A549 (cell line): ENCODE data around the gene ANKRD13D.

ENCODE experiments used
- CBX2 ChIP-seq: fragments of 200-600 bp; sonication (generic); IDR thresholded peaks from 2 replicates; pipeline ENCODE4 v1.6.1; 2016; ENCODE audit warnings: low read depth, mild to moderate bottlenecking, borderline replicate concordance
- CHD2 ChIP-seq: fragments of 150-350 bp; IDR thresholded peaks from 2 replicates; pipeline ENCODE4 v1.6.1; 2014; ENCODE audit warnings: low read length; ENCODE audit not compliant: partially characterized antibody
- CHD4 ChIP-seq: fragments of 200-600 bp; sonication (generic); IDR thresholded peaks from 2 replicates; pipeline ENCODE4 v1.6.1; 2016; ENCODE audit warnings: antibody characterized with exemption, mild to moderate bottlenecking, borderline replicate concordance
- CTCF ChIP-seq: fragments of >200 bp; sonication (Bioruptor Twin); formaldehyde crosslinking; IDR thresholded peaks from 3 replicates; pipeline ENCODE4 v1.5.1; 2016
- EP300 ChIP-seq, 2 experiments: fragments of >200 bp; sonication (Bioruptor Twin); formaldehyde crosslinking; IDR thresholded peaks; 2 replicates in 1 of 2; 3 replicates in 1 of 2; pipeline ENCODE4 v1.6.1; 2016 to 2017
- MAX ChIP-seq: IDR thresholded peaks from 2 replicates; pipeline ENCODE4 v1.6.1; 2012
- NPAS2 ChIP-seq: fragments of 250-450 bp; sonication (Bioruptor Pico); IDR thresholded peaks from 2 replicates; pipeline ENCODE4 v1.8.0; 2022; ENCODE audit warnings: mild to moderate bottlenecking, moderate library complexity, borderline replicate concordance
- POLR2A ChIP-seq: IDR thresholded peaks from 2 replicates; pipeline ENCODE4 v1.6.1; 2012; ENCODE audit warnings: mild to moderate bottlenecking, low read length
- RAD21 ChIP-seq, 2 experiments: fragments of >200 bp in 1 of 2; sonication (Bioruptor Twin) in 1 of 2; formaldehyde crosslinking in 1 of 2; IDR thresholded peaks in 1 of 2; conservative IDR thresholded peaks in 1 of 2; 2 replicates in 1 of 2; 3 replicates in 1 of 2; pipeline ENCODE4 v1.6.1; 2012 to 2018; ENCODE audit warnings: inconsistent platforms in 1 of 2
- SMC3 ChIP-seq: fragments of >200 bp; sonication (Bioruptor Twin); formaldehyde crosslinking; IDR thresholded peaks from 3 replicates; pipeline ENCODE4 v1.6.1; 2018; ENCODE audit warnings: inconsistent platforms
- TP53 ChIP-seq: fragments of 250-450 bp; sonication (Bioruptor Pico); IDR thresholded peaks from 2 replicates; pipeline ENCODE4 v1.5.0; 2021; ENCODE audit warnings: mild to moderate bottlenecking, moderate library complexity
- ZC3H11A ChIP-seq: fragments of 450-650 bp; IDR thresholded peaks from 2 replicates; pipeline ENCODE4 v1.6.1; 2014; ENCODE audit warnings: antibody characterized with exemption, mild to moderate bottlenecking

DNA sequence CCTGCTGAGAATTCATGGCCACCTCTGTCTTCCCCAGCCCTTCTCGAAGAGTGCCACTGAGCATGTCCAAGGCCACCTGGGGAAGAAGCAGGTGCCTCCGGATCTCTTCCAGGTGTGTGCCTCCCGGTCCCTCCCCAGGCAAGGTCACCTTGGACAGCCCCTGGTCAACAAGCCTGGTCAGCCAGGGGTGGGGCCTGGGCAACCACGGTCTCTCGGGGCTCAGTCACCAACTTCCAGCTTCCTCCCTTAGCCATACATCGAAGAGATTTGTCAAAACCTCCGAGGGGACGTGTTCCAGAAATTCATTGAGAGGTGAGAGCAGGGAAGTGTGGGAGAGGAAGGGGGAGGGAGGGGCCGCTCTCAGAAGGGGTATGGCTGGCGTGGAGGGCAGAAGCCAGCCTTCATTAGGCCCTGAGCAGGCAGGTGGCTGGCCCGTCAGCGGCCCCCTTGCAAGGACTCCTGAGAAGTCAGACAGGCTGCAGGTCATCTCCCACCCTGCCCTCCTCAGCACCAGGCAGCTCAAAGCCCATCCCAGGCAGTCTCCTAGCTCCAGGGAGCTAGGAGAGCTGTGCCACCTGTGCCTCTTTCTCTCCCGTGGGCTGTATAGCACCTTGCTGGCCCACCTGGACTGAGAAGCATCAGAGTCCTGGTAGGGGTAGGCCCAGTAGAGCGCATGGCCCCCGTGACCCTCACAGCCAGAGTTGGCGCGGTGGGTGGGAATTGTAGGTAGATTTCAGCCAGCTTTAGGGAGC, 9.3 kb upstream of the ANKRD13D start:
- TF ChIP-seq CTCF (no peak), NPAS2 (CRISPR knock-in tag) (no peak), ZC3H11A (no peak), CHD2 (no peak), POLR2A (no peak), TP53 (CRISPR knock-in tag) (no peak), CBX2 (no peak), RAD21 (conservative IDR thresholded peaks at IDR 0.05 in 1 of 2, IDR thresholded peaks at IDR 0.05 in 1 of 2) (no peak), CHD4 (no peak), MAX (no peak), EP300 (IDR thresholded peaks at IDR 0.05) (no peak), SMC3 (no peak)
